ENCODE measurements around the gene DPM3. TPM values are rescaled to one million over a fixed set of nuclear protein-coding genes. Genes with fewer than 3 reads are reported as not detected.

The DPM3 gene
- total and polyA plus RNA-seq, 9 of the 15 experiments (the other 6 are each of a cell fraction or from before 2014, with no cell fraction given) = 3.7 to 120 (median 36.4) TPM

DNA sequence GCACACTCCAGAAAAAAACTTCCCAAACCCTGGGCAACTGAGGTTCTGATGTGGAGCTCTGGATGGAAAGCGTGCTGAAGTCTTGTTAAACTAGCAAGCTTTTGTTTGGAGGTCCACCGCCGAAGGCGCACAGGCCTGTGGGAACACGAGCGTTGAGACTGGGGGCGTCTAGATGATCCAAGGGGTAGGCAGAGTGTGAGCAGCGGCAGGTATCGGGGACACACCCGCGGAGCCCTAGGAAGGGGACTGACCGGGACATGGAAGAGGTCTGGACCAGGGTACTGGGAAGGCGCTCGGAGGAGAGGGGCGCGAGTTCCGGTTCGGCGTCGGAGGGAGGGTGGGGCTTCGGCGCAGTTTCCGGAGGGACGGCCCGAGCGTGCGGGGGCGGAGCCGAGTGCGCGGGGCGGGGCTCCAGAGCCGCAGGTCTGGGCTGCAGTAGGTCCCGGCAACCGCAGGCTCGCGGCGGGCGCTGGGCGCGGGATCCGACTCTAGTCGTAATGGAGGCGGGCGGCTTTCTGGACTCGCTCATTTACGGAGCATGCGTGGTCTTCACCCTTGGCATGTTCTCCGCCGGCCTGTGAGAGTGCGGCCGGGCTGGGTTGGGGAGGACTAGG is 4.8 kb downstream of the DPM3 start, which contains the start of gene SLC50A1 (continued):
- no peak for TF ChIP-seq ZNF584 (CRISPR knock-in tag; IDR thresholded peaks at IDR 0.05; ENCODE audit: low read depth)
- no peak for TF ChIP-seq ZNF77 (CRISPR knock-in tag; IDR thresholded peaks at IDR 0.05)
- no peak for TF ChIP-seq ZBTB8A (IDR thresholded peaks at IDR 0.05; ENCODE audit: partially characterized antibody)
- no peak for TF ChIP-seq ZNF121 (CRISPR knock-in tag; conservative IDR thresholded peaks at IDR 0.05)
- TF ChIP-seq, protein P1, sequence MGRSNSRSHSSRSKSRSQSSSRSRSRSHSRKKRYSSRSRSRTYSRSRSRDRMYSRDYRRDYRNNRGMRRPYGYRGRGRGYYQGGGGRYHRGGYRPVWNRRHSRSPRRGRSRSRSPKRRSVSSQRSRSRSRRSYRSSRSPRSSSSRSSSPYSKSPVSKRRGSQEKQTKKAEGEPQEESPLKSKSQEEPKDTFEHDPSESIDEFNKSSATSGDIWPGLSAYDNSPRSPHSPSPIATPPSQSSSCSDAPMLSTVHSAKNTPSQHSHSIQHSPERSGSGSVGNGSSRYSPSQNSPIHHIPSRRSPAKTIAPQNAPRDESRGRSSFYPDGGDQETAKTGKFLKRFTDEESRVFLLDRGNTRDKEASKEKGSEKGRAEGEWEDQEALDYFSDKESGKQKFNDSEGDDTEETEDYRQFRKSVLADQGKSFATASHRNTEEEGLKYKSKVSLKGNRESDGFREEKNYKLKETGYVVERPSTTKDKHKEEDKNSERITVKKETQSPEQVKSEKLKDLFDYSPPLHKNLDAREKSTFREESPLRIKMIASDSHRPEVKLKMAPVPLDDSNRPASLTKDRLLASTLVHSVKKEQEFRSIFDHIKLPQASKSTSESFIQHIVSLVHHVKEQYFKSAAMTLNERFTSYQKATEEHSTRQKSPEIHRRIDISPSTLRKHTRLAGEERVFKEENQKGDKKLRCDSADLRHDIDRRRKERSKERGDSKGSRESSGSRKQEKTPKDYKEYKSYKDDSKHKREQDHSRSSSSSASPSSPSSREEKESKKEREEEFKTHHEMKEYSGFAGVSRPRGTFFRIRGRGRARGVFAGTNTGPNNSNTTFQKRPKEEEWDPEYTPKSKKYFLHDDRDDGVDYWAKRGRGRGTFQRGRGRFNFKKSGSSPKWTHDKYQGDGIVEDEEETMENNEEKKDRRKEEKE (IDR thresholded peaks at IDR 0.05; ENCODE audit: borderline replicate concordance in 1 of 2, control insufficient read depth in 1 of 2, low read depth in 2 of 2, low read length in 1 of 2) = no peak
- peak; percentile 48 for TF ChIP-seq TBP (optimal IDR thresholded peaks at IDR 0.05; ENCODE audit: low read depth, low read length)
- TF ChIP-seq ZNF134 (CRISPR knock-in tag; conservative IDR thresholded peaks at IDR 0.05) = no peak
- TF ChIP-seq LCOR (CRISPR knock-in tag; IDR thresholded peaks at IDR 0.05) = 0 out of 2 replicates have a peak, but pooled peaks have one; percentile 66
- TF ChIP-seq U2AF1 (optimal IDR thresholded peaks at IDR 0.05; ENCODE audit: low read depth, low read length) = no peak
- TF ChIP-seq CSDE1 (IDR thresholded peaks at IDR 0.05) = no peak
- 0 out of 2 replicates have a peak, but pooled peaks have one; percentile 47 for TF ChIP-seq TOE1 (IDR thresholded peaks at IDR 0.05; ENCODE audit: borderline replicate concordance)
- no peak for TF ChIP-seq TOE1 (CRISPR knock-in tag; IDR thresholded peaks at IDR 0.05; ENCODE audit: borderline replicate concordance, low read depth)
- no peak; the same call in 1 of the 2 replicates for TF ChIP-seq CREB1 (IDR thresholded peaks at IDR 0.05)
- TF ChIP-seq CREB1 (CRISPR knock-in tag; IDR thresholded peaks at IDR 0.05) = peak; percentile 45; the same call in 1 of the 2 replicates
- TF ChIP-seq ZNF589 (CRISPR knock-in tag; IDR thresholded peaks at IDR 0.05; ENCODE audit: low read depth) = peak; percentile 46
- TF ChIP-seq EGR1 (conservative IDR thresholded peaks at IDR 0.05) = peak; percentile 94
- TF ChIP-seq SMARCB1 (IDR thresholded peaks at IDR 0.05; ENCODE audit: insufficient read length, low read depth) = no peak
- TF ChIP-seq RBBP5 (IDR thresholded peaks at IDR 0.05; ENCODE audit: borderline replicate concordance, insufficient read depth, low read length, poor library complexity, severe bottlenecking) = peak; percentile 66
- TF ChIP-seq PHF20 (IDR thresholded peaks at IDR 0.05; ENCODE audit: partially characterized antibody) = peak; percentile 63
- TF ChIP-seq SIN3A (IDR thresholded peaks at IDR 0.05; ENCODE audit: borderline replicate concordance in 2 of 2, control insufficient read depth in 1 of 2, low read depth in 2 of 2, low read length in 2 of 2) = peak in 1 of 2 experiments; percentile 66; a peak in 2 of 4 replicates
- TF ChIP-seq, protein P2, sequence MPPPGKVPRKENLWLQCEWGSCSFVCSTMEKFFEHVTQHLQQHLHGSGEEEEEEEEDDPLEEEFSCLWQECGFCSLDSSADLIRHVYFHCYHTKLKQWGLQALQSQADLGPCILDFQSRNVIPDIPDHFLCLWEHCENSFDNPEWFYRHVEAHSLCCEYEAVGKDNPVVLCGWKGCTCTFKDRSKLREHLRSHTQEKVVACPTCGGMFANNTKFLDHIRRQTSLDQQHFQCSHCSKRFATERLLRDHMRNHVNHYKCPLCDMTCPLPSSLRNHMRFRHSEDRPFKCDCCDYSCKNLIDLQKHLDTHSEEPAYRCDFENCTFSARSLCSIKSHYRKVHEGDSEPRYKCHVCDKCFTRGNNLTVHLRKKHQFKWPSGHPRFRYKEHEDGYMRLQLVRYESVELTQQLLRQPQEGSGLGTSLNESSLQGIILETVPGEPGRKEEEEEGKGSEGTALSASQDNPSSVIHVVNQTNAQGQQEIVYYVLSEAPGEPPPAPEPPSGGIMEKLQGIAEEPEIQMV (tag; conservative IDR thresholded peaks at IDR 0.05; ENCODE audit: low read depth) = no peak
- TF ChIP-seq PML (IDR thresholded peaks at IDR 0.05; ENCODE audit: low read length) = peak; percentile 75; the same call in 1 of the 2 replicates
- TF ChIP-seq, protein P3, sequence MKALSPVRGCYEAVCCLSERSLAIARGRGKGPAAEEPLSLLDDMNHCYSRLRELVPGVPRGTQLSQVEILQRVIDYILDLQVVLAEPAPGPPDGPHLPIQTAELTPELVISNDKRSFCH (CRISPR knock-in tag; IDR thresholded peaks at IDR 0.05) = no peak
- TF ChIP-seq, protein P3 (tag; IDR thresholded peaks at IDR 0.05) = no peak
- TF ChIP-seq COPS2 (conservative IDR thresholded peaks at IDR 0.05) = no peak

Measured in K562 (cell line).